NCI-H748 (cell line): ENCODE measurements around the gene AQP11.

Experiments used
- DNase-seq: peaks from one replicate; lab custom pipeline; 2025; ENCODE audit not compliant: unreplicated experiment; lab: John Stamatoyannopoulos, UW

The AQP11 gene

GRCh38 chr11:77658213-77659013 is 68.7 kb downstream of the AQP11 start:
- DNase-seq: no peak
